Left kidney (tissue), 2 donors: ENCODE results near the gene CTSA. TPM values are rescaled to one million over a fixed set of nuclear protein-coding genes. Genes with fewer than 3 reads are reported as not detected.
A peak's percentile ranks its signal among the peaks of the same experiment; 100 is the strongest.

Experiments
- DNase-seq: peaks from one replicate; pipeline ENCODE4 v3.0.0-alpha.2; 2013
- polyA plus RNA-seq: library from polyadenylated mRNA; unstranded; fragments of 120-200 nt; gene quantifications from one replicate; pipeline ENCODE4 v1.2.1, GENCODE V29; 2013; ENCODE audit not compliant: insufficient read length

CTSA gene
- polyA plus RNA-seq, 1 donor, result 143 TPM

DNA sequence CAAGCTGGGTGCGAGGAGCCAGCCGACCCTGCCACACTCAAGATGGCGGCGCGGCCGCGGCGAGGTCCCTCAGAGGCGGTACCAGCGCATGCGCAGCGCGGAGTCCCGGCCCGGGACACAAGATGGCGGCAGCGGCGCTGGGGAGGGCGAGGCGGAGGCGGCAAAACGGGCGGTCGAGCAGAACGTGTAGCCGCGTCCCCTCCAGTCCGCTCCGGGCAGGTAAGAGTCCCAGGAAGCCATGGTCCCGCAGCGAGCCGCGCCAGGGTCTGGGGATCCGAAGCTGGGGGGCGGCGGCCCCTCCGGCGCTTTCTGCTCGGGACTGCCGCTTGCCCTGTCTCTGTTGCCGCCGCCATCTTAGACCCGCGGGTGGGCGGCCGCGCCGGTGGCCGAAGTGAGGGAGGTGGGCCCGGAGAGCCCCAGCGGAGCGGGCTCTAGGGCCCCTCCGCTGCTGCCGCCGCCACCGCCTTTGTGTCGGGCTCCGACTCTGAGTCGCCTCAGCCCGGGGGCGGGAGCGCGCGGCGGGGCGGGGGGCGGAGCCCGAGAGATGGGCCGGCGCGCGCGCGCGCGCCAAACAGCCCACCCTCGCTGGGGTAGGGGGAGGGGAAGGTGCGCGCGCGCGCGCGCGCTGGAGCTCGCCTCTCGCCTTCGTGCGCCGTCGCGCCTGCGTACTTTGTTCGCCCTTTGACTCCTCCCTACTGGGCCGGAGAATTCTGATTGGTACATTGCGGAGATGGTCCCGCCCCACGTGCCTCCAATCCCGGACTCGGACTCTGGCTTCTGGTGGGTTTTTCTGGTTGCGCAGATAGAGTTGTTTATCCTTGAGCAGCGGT is 43.7 kb downstream of the CTSA start, which contains the start of gene PCIF1:
Gene PCIF1 (plus strand): TSS at position 98 of the 830 bp plus-strand sequence. CDS start 4,317 bp downstream, outside the sequence.
- peak; percentile 98 for DNase-seq

DNA sequence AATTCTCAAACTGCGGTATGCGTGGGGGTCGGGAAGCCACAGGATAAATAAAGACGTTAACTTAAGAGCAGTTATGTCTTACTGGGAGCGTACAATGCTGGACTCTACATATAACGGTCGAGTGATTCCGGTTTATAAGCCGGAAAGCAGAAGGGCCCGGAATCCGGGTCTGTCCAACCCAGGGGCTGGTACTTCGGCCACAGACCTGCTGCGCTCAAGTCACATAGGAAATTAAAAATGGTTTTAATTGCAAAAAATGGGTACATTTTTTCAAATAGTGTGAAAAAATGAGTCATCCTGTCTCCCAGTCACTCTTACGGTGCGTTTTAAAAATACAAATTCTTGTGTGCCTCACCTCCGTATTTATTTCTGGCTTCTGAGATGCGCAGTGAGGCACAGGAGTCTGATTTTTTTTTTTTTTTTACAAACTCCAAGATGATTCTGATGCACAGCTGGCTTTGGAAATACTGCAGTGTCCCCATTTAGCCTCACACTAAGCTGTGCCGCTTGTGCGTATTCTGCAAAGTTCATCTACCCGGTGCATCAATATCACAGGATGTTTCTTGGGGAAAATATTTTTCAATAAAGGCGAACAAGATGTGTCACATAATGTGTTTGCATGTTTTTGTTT is 44.4 kb downstream of the CTSA start:
- DNase-seq, result no peak

- DNase-seq, result no peak
Observed at GRCh38 chr20:45937765-45938164, 46.6 kb downstream of the CTSA start.

GRCh38 chr20:45938727-45939438 is 47.7 kb downstream of the CTSA start:
- no peak for DNase-seq

DNA sequence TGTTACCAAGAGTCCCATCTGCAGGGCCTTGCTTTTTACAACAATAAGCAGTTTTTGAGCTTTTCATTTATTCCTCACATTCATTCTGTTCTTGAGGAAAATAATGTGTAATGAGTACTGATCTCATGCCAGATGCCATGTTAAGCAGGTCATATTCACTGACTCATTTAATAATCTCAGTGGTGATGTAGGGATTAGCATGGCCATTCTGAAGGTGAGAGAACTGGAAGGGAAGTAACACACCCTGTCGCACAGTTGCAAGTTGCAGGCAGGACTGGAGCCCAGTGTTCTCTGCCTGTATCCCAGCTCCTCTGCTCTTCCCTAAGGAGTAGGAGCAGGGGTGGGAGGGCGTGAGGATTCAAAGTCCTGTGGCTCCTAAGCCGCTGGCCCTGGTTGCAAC is 48.9 kb downstream of the CTSA start:
- DNase-seq, result no peak

DNA sequence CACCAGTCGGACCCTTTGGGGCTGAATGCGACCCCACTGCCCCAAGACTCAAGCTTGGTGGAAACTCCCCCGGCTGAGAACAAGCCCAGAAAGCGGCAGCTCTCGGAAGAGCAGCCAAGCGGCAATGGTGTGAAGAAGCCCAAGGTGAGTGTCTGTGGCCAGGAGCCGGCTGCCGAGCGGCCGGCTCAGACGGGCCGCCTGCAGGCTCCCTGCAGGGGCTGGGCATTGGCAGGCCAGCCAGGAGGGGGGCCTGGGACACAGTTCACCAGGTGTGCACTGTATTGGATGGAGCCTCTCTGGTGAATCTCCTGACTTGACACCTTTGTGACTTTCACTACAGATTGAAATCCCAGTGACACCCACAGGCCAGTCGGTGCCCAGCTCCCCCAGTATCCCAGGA is 49.3 kb downstream of the CTSA start:
- DNase-seq, result no peak

DNA sequence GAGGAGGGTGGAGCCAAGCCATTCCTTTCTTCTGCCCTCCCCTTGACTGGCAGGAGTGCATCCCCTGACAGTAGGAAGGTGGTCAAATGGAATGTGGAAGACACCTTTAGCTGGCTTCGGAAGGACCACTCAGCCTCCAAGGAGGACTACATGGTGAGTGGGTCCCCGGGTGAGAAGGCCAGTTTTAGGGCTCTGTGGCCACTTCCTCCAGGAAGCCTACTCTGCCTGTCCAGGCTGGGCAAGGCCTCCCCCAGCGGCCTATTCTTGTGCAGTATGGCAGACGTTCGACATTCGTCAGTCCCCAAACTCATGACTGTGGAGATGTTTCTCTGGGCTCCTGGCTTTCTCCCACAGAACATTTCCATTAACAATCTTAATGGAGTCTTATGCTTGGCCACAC is 52.5 kb downstream of the CTSA start:
- DNase-seq, result no peak

DNA sequence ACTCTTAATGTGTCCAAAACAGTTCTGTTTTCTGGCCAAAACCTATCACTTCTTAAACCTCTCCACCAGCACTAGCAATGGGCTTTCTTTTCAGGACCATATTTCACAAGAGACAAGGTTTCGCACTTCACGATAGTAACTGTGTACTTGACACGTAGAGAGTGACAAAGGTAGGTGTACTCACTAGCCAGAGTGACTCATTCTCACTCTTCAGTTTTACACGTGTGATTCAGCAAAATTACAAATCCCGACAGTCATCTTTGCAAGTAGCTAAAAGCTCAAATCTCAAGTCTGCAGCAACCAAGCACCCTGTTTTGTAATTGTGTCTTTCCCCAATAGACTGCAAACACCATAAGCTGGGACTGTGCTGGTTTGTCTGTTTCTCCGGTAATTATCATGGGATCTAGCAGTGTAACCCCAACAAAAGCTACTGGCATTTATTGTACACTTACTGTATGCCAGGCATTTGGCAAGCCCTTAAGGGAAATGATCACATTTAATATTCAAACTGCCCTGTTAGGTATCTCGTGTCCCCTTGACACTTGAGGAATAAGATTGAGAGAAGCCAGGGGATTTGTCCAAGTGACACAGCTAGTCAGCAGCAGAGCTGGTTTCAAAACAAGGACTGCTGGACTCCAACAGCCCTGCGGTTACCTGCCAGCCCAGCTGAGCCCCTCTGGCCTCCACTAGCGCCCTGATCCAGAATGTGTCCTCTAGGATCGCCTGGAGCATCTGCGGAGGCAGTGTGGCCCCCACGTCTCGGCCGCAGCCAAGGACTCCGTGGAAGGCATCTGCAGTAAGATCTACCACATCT is 53.2 kb downstream of the CTSA start:
- DNase-seq, result no peak

DNA sequence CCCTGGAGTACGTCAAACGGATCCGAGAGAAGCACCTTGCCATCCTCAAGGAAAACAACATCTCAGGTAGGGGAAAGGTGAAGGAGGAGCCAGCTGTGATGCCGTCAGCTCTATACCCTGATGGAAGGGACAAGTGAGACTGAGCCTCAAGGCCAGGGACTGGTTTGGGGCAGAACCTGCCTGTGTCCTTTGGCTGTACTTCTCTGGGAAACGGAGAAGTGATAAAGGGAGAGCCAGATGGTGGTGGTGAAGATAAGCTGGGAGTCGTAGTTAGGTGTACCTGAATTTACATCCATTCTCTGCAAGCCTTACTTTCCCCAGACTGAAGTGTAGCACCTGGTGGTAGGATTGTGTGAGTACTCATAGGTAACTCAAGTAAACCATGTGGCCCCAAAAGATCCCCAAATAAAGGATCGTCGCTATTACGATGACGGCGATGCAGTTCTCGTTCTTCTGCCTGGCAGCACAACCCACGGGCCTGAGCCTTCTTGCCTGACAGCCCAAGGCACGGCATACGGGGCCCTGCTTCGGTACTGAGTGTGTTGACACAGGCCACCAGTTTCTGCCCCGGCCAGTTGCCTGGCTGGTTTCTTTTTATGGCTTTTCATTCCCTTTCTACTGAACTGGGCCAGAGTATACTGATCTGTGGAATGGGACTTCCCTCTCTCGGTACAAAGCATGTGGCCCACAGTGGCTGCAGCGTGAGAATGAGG is 54.0 kb downstream of the CTSA start:
- no peak for DNase-seq

DNA sequence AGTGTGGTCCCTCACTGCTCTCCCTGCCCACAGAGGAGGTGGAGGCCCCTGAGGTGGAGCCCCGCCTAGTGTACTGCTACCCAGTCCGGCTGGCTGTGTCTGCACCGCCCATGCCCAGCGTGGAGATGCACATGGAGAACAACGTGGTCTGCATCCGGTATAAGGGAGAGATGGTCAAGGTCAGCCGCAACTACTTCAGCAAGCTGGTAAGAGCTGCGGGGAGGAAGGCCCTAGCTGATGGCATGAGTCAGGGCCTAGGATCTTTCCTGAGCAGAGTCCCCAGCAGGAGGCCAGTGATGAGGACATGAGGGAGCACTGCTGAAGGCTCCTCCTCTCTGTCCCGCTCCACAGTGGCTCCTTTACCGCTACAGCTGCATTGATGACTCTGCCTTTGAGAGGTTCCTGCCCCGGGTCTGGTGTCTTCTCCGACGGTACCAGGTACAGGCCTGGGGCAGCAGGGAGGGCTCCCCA is 54.6 kb downstream of the CTSA start:
- DNase-seq, result no peak

- DNase-seq, result no peak
Observed at GRCh38 chr20:45946149-45946970, 55.2 kb downstream of the CTSA start.

- DNase-seq, result no peak
Observed at GRCh38 chr20:45947110-45947866, 56.2 kb downstream of the CTSA start.

GRCh38 chr20:45948261-45948733 is 57.2 kb downstream of the CTSA start:
- no peak for DNase-seq

Other genes with a start within 250 kb of the CTSA start
- gene WFDC11, start 221.1 kb upstream of the CTSA start, polyA plus RNA-seq, result not detected
- gene WFDC13, start 189.3 kb upstream of the CTSA start, polyA plus RNA-seq, result not detected
- gene WFDC10B, start 186.3 kb upstream of the CTSA start, polyA plus RNA-seq, result not detected
- not detected for gene SPINT4, start 169.0 kb upstream of the CTSA start, polyA plus RNA-seq
- gene WFDC3, start 99.5 kb upstream of the CTSA start, polyA plus RNA-seq, result 0.47 TPM
- 34.2 TPM for gene DNTTIP1, start 99.4 kb upstream of the CTSA start, polyA plus RNA-seq
- 84.4 TPM for gene UBE2C, start 78.7 kb upstream of the CTSA start, polyA plus RNA-seq
- gene TNNC2, start 64.0 kb upstream of the CTSA start, polyA plus RNA-seq, result 0.47 TPM
- gene SNX21, start 57.5 kb upstream of the CTSA start, polyA plus RNA-seq, result 11.9 TPM
- 23.3 TPM for gene ACOT8, start 33.9 kb upstream of the CTSA start, polyA plus RNA-seq
- 5.9 TPM for gene ZSWIM3, start 33.7 kb upstream of the CTSA start, polyA plus RNA-seq
- gene ZSWIM1, start 10.1 kb upstream of the CTSA start, polyA plus RNA-seq, result 18.6 TPM
- gene SPATA25, start 3.7 kb upstream of the CTSA start, polyA plus RNA-seq, result 6.0 TPM
- 7.3 TPM for gene NEURL2, start 127 bp upstream of the CTSA start, polyA plus RNA-seq
- 118 TPM for gene PLTP, start 20.8 kb downstream of the CTSA start, polyA plus RNA-seq
- 44.9 TPM for gene PCIF1, start 43.3 kb downstream of the CTSA start, polyA plus RNA-seq
- gene ZNF335, start 80.9 kb downstream of the CTSA start, polyA plus RNA-seq, result 14.4 TPM
- 0.35 TPM for gene MMP9, start 117.6 kb downstream of the CTSA start, polyA plus RNA-seq
- 1.8 TPM for gene SLC12A5, start 137.9 kb downstream of the CTSA start, polyA plus RNA-seq
- gene NCOA5, start 198.6 kb downstream of the CTSA start, polyA plus RNA-seq, result 62.3 TPM
- 5.0 TPM for gene CD40, start 227.0 kb downstream of the CTSA start, polyA plus RNA-seq